H9 (cell line): Measurements from ENCODE around the gene SERPINB10. TPM values are rescaled to one million over a fixed set of nuclear protein-coding genes. Genes with fewer than 3 reads are reported as not detected.

ENCODE experiments used
- DNase-seq: peaks from one replicate; pipeline ENCODE4 v3.0.0-alpha.2; 2017
- H2AFZ ChIP-seq: one replicate; pipeline ENCODE4 v1.6.1; 2013; ENCODE audit warnings: mild to moderate bottlenecking, low read length, control low read depth, moderate library complexity
- H2AK5ac ChIP-seq: 2 replicates; pipeline ENCODE4 v1.6.1; 2013; ENCODE audit warnings: low read length, control low read depth, mixed read lengths; ENCODE audit not compliant: insufficient read length
- H2BK120ac ChIP-seq: one replicate; pipeline ENCODE4 v1.6.1; 2013; ENCODE audit warnings: low read depth, mild to moderate bottlenecking, low read length, control low read depth, inconsistent platforms; ENCODE audit not compliant: poor library complexity, severe bottlenecking
- H2BK12ac ChIP-seq: 2 replicates; pipeline ENCODE4 v1.6.1; 2013; ENCODE audit warnings: low read length, control low read depth, mixed read lengths, low read depth; ENCODE audit not compliant: insufficient read length
- H2BK15ac ChIP-seq: 2 replicates; pipeline ENCODE4 v1.6.1; 2013; ENCODE audit warnings: low read depth, low read length, control low read depth
- H2BK20ac ChIP-seq: one replicate; pipeline ENCODE4 v1.6.1; 2013; ENCODE audit warnings: low read depth, mild to moderate bottlenecking, low read length, control low read depth, inconsistent platforms; ENCODE audit not compliant: poor library complexity, severe bottlenecking
- H2BK5ac ChIP-seq: 2 replicates; pipeline ENCODE4 v1.6.1; 2013; ENCODE audit warnings: low read length, control low read depth, mixed read lengths; ENCODE audit not compliant: insufficient read length
- H3K14ac ChIP-seq: 2 replicates; pipeline ENCODE4 v1.6.1; 2013; ENCODE audit warnings: low read length, control low read depth; ENCODE audit not compliant: insufficient read depth
- H3K18ac ChIP-seq: 2 replicates; pipeline ENCODE4 v1.6.1; 2013; ENCODE audit warnings: low read depth, mild to moderate bottlenecking, mixed read lengths, low read length, control low read depth; ENCODE audit not compliant: insufficient read length
- H3K23ac ChIP-seq: 2 replicates; pipeline ENCODE4 v1.6.1; 2013; ENCODE audit warnings: low read length, control low read depth, mixed read lengths, low read depth; ENCODE audit not compliant: insufficient read length
- H3K23me2 ChIP-seq: 2 replicates; pipeline ENCODE4 v1.6.1; 2013; ENCODE audit warnings: low read depth, mild to moderate bottlenecking, mixed read lengths, low read length, control low read depth; ENCODE audit not compliant: insufficient read length, poor library complexity, severe bottlenecking
- H3K27ac ChIP-seq: 2 replicates; pipeline ENCODE4 v1.5.1; 2013; ENCODE audit warnings: low read length, control low read depth, mixed read lengths, low read depth; ENCODE audit not compliant: insufficient read length
- H3K27me3 ChIP-seq: 2 replicates; pipeline ENCODE4 v1.6.1; 2013; ENCODE audit warnings: low read length, control low read depth, inconsistent platforms; ENCODE audit not compliant: insufficient read depth
- H3K4ac ChIP-seq: 2 replicates; pipeline ENCODE4 v1.6.1; 2013; ENCODE audit warnings: low read depth, mild to moderate bottlenecking, control low read depth, inconsistent platforms, low read length, moderate library complexity
- H3K4me1 ChIP-seq: 2 replicates; pipeline ENCODE4 v1.6.1; 2013; ENCODE audit warnings: low read length, control low read depth, inconsistent platforms; ENCODE audit not compliant: insufficient read depth
- H3K4me2 ChIP-seq: 2 replicates; pipeline ENCODE4 v1.6.1; 2013; ENCODE audit warnings: low read length, control low read depth, mixed read lengths; ENCODE audit not compliant: insufficient read length, insufficient read depth
- H3K56ac ChIP-seq: 2 replicates; pipeline ENCODE4 v1.6.1; 2013; ENCODE audit warnings: low read depth, mild to moderate bottlenecking, mixed read lengths, low read length, control low read depth; ENCODE audit not compliant: insufficient read length
- H3K79me1 ChIP-seq: 2 replicates; pipeline ENCODE4 v1.6.1; 2013; ENCODE audit warnings: low read depth, mild to moderate bottlenecking, moderate library complexity, low read length, control low read depth, inconsistent platforms; ENCODE audit not compliant: insufficient read depth, poor library complexity, severe bottlenecking
- H3K79me2 ChIP-seq: 2 replicates; pipeline ENCODE4 v1.6.1; 2013; ENCODE audit warnings: low read length, control low read depth, inconsistent platforms; ENCODE audit not compliant: insufficient read depth
- H3K9ac ChIP-seq: 2 replicates; pipeline ENCODE4 v1.6.1; 2013; ENCODE audit warnings: low read length, control low read depth, mixed read lengths; ENCODE audit not compliant: insufficient read length; ENCODE audit errors: extremely low read depth
- H3K9me3 ChIP-seq: one replicate; pipeline ENCODE4 v1.6.1; 2013; ENCODE audit warnings: low read depth, low read length, inconsistent platforms; ENCODE audit not compliant: control insufficient read depth
- H3T11ph ChIP-seq: one replicate; pipeline ENCODE4 v1.6.1; 2013; ENCODE audit warnings: mild to moderate bottlenecking, low read length, control low read depth, inconsistent platforms
- H4K20me1 ChIP-seq: one replicate; pipeline ENCODE4 v1.6.1; 2013; ENCODE audit not compliant: control insufficient read depth, insufficient read length, insufficient read depth
- H4K5ac ChIP-seq: 2 replicates; pipeline ENCODE4 v1.6.1; 2013; ENCODE audit warnings: low read depth, mild to moderate bottlenecking, mixed read lengths, low read length, control low read depth; ENCODE audit not compliant: insufficient read length
- H4K8ac ChIP-seq: replicated peaks from 2 replicates; pipeline ENCODE4 v1.6.1; 2013; ENCODE audit warnings: low read length, control low read depth, mixed read lengths, low read depth; ENCODE audit not compliant: insufficient read length
- H4K91ac ChIP-seq: 2 replicates; pipeline ENCODE4 v1.6.1; 2013; ENCODE audit warnings: low read depth, mild to moderate bottlenecking, moderate library complexity, mixed read lengths, low read length, control low read depth; ENCODE audit not compliant: insufficient read length
- H3K27ac Mint-ChIP-seq, 3 experiments: 2 replicates in 2 of 3; 3 replicates in 1 of 3; pipeline ENCODE4 v1.8.0; 2020 to 2021; ENCODE audit warnings: mixed read lengths in 3 of 3, mild to moderate bottlenecking in 1 of 3, moderate library complexity in 1 of 3
- H3K27me3 Mint-ChIP-seq: 2 replicates; pipeline ENCODE4 v1.8.0; 2021; ENCODE audit warnings: low read depth, mild to moderate bottlenecking, moderate library complexity, mixed read lengths
- H3K36me3 Mint-ChIP-seq, 3 experiments: 2 replicates in 2 of 3; 3 replicates in 1 of 3; pipeline ENCODE4 v1.8.0; 2020 to 2021; ENCODE audit warnings: low read depth in 3 of 3, mixed read lengths in 3 of 3; ENCODE audit not compliant: insufficient read depth in 1 of 3
- H3K4me1 Mint-ChIP-seq, 2 experiments: 2 replicates each; pipeline ENCODE4 v1.8.0; 2020; ENCODE audit warnings: mixed read lengths in 2 of 2
- H3K4me3 Mint-ChIP-seq, 2 experiments: 2 replicates in 1 of 2; 3 replicates in 1 of 2; pipeline ENCODE4 v1.8.0; 2020 to 2021; ENCODE audit warnings: mild to moderate bottlenecking in 2 of 2, mixed read lengths in 2 of 2, moderate library complexity in 1 of 2
- H3K9me3 Mint-ChIP-seq, 2 experiments: 2 replicates in 1 of 2; 3 replicates in 1 of 2; pipeline ENCODE4 v1.8.0; 2020; ENCODE audit warnings: mild to moderate bottlenecking in 2 of 2, mixed read lengths in 2 of 2, moderate library complexity in 1 of 2
- CTCF ChIP-seq: fragments of 200-600 bp; sonication (generic); conservative IDR thresholded peaks from 3 replicates; pipeline ENCODE4 v1.8.0; 2021; ENCODE audit warnings: antibody characterized with exemption, mild to moderate bottlenecking
- WGBS: extraction: QIAGEN DNeasy Blood & Tissue Kit; methylation state at CpG from one replicate; pipeline ENCODE4 v1.1.7; 2013; ENCODE audit warnings: missing lambda C conversion rate, low lambda C conversion rate, mixed read lengths; ENCODE audit not compliant: insufficient read length; ENCODE audit errors: extremely low coverage; 5-methylcytosine and 5-hydroxymethylcytosine counted together
- total RNA-seq: library from RNA; stranded (reverse); gene quantifications from 2 replicates; pipeline ENCODE4 v1.2.1, GENCODE V29; 2021

Gene SERPINB10
- total RNA-seq, 1 experiment from 2014 or later: not detected

- Histone ChIP-seq H2AFZ (no peak within 1 kb of the TSS), H2AK5ac (no peak within 1 kb of the TSS), H3K4me2 (no peak within 1 kb of the TSS), H3K23ac (no peak within 1 kb of the TSS), H3K79me2 (no peaks in the 10 kb centered on the region), H4K8ac (no peak within 1 kb of the TSS), H3K9ac (no peak within 1 kb of the TSS), H3K79me1 (no peaks in the 10 kb centered on the region), H3K23me2 (no peaks in the 10 kb centered on the region), H3K27me3 (no peaks in the 10 kb centered on the region), H2BK120ac (no peak within 1 kb of the TSS), H3K4me1 (no peaks in the 10 kb centered on the region), H2BK15ac (no peak within 1 kb of the TSS), H3K9me3 (no peaks in the 10 kb centered on the region), H3K18ac (no peak within 1 kb of the TSS), H4K20me1 (no peaks in the 10 kb centered on the region), H3K27ac (no peak within 1 kb of the TSS), H3K56ac (no peak within 1 kb of the TSS), H3K14ac (no peak within 1 kb of the TSS), H3K4ac (no peak within 1 kb of the TSS), H3T11ph (no peak within 1 kb of the TSS), H4K91ac (no peak within 1 kb of the TSS), H2BK5ac (no peak within 1 kb of the TSS), H2BK20ac (no peak within 1 kb of the TSS), H4K5ac (no peak within 1 kb of the TSS), H2BK12ac (no peak within 1 kb of the TSS)
- no peak for DNase-seq
- no peak within 1 kb of the TSS; a peak in 1 of 7 replicates for H3K27ac Mint-ChIP-seq
- H3K4me1 Mint-ChIP-seq: no peaks in the 10 kb centered on the region
- no peak for TF ChIP-seq CTCF
- no peaks in the 10 kb centered on the region for H3K9me3 Mint-ChIP-seq
- WGBS: no CpG with 5 or more reads among the region's 1 CpG
- H3K4me3 Mint-ChIP-seq: no peak within 1 kb of the TSS
- H3K27me3 Mint-ChIP-seq: no peaks in the 10 kb centered on the region
- no peaks in the 10 kb centered on the region for H3K36me3 Mint-ChIP-seq
Measured at GRCh38 chr18:63887424-63887823, 20.3 kb upstream of the SERPINB10 start, which contains the start of gene SERPINB2. Gene SERPINB2, plus strand, starts transcription at chr18:63887705. Its CDS starts 3,740 bp downstream, at chr18:63891445.
